ENCODE measurements around the gene DNAI7. TPM values are rescaled to one million over a fixed set of nuclear protein-coding genes. Genes with fewer than 3 reads are reported as not detected.

Gene DNAI7
- polyA plus RNA-seq, 3 donors, result not detected

DNA sequence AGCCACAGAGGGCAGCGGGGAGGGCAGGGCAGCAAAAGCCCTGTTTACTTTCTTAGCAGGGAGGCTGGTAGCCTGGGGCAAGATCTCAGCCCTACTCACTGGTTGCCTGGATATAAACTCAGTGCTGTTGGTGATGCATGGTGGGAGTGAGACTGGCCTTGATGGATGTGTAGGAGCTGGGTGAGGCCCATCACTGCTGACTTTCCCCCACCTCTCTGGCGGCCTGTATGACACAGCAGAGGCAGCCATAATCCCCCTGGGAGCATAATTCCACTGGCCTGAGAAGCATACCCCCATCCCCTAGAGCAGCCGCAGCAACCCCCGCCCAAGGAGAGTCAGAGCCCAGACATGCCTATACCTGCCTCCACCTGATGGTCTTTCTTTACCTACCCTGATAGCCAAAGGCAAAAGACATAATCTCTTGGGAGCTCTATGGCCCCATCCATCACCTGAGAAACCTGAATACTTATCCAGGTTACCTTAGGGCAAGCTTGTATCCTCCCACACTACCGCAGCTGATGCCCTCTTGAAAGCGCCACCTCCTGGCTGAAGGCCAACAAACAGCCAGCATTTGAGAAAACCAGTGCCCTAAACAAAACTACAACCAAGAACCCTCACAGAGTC, 59.3 kb downstream of the DNAI7 start:
- 74% methylated on average over 5 of the region's 6 CpGs for WGBS (ENCODE audit: insufficient coverage)
- H3K4me3 Mint-ChIP-seq, result no peak overlapping the region
- H3K4me1 ChIP-seq (ENCODE audit: control insufficient read depth in 1 of 2, insufficient read depth in 2 of 2, low read length in 2 of 2), result no peaks in the 10 kb centered on the region
- no peaks in the 10 kb centered on the region for H4K20me1 ChIP-seq (ENCODE audit: insufficient read depth, low read length)
- no peaks in the 10 kb centered on the region for H3K9me3 ChIP-seq (replicated peaks in 1 of 2; ENCODE audit: control insufficient read depth in 1 of 2, insufficient read depth in 1 of 2, low read length in 2 of 2)
- no peak for DNase-seq
- H3K9ac ChIP-seq (ENCODE audit: insufficient read depth, low read length, poor library complexity, severe bottlenecking), result no peak overlapping the region
- intact Hi-C loops (cut with micrococcal nuclease), result no loop called here
- H2AFZ ChIP-seq (ENCODE audit: insufficient read depth, low read depth, low read length, poor library complexity, severe bottlenecking), result no peak overlapping the region
- no peaks in the 10 kb centered on the region for H3K36me3 Mint-ChIP-seq
- TF ChIP-seq, protein P1, sequence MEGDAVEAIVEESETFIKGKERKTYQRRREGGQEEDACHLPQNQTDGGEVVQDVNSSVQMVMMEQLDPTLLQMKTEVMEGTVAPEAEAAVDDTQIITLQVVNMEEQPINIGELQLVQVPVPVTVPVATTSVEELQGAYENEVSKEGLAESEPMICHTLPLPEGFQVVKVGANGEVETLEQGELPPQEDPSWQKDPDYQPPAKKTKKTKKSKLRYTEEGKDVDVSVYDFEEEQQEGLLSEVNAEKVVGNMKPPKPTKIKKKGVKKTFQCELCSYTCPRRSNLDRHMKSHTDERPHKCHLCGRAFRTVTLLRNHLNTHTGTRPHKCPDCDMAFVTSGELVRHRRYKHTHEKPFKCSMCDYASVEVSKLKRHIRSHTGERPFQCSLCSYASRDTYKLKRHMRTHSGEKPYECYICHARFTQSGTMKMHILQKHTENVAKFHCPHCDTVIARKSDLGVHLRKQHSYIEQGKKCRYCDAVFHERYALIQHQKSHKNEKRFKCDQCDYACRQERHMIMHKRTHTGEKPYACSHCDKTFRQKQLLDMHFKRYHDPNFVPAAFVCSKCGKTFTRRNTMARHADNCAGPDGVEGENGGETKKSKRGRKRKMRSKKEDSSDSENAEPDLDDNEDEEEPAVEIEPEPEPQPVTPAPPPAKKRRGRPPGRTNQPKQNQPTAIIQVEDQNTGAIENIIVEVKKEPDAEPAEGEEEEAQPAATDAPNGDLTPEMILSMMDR (IDR thresholded peaks at IDR 0.05), result no peak
- H3K4me2 ChIP-seq (replicated peaks; ENCODE audit: extremely low read depth, low read length, poor library complexity, severe bottlenecking), result no peak overlapping the region
- H3K79me2 ChIP-seq (ENCODE audit: insufficient read depth, low read length), result no peaks in the 10 kb centered on the region
- H3K27me3 Mint-ChIP-seq (ENCODE audit: low read depth in 3 of 3), result peaks cover 0 to 4% (median 0%) of the 10 kb centered on the region in 3 donors
- H3K27ac Mint-ChIP-seq, result no peak overlapping the region
- no peaks in the 10 kb centered on the region for H3K4me1 Mint-ChIP-seq
- H3K9me3 Mint-ChIP-seq, result peaks cover 0 to 13% (median 4%) of the 10 kb centered on the region in 7 donors
- no peak overlapping the region for H3K4me3 ChIP-seq (replicated peaks in 1 of 3; ENCODE audit: low read depth in 2 of 3, low read length in 3 of 3)
- H3K27ac ChIP-seq (ENCODE audit: low read depth in 1 of 2, low read length in 2 of 2), result no peak overlapping the region
- no peaks in the 10 kb centered on the region for H3K36me3 ChIP-seq (replicated peaks in 1 of 2; ENCODE audit: control insufficient read depth in 1 of 2, insufficient read depth in 2 of 2, low read length in 2 of 2)
- no peaks in the 10 kb centered on the region for H3K27me3 ChIP-seq (ENCODE audit: control insufficient read depth in 2 of 2, insufficient read depth in 2 of 2, low read length in 2 of 2)

- Mint-ChIP-seq H3K36me3 (no peaks in the 10 kb centered on the region), H3K4me3 (no peak overlapping the region), H3K27me3 (ENCODE audit: low read depth in 3 of 3) (no peaks in the 10 kb centered on the region), H3K27ac (peak overlapping the region in 1 of 7 donors; percentile 37), H3K4me1 (no peaks in the 10 kb centered on the region), H3K9me3 (peaks cover 0 to under 1% (median 0%) of the 10 kb centered on the region in 7 donors)
- no CpG with 5 or more reads among the region's 2 CpGs for WGBS (ENCODE audit: insufficient coverage)
- TF ChIP-seq, protein P1 (IDR thresholded peaks at IDR 0.05), result no peak
- Histone ChIP-seq H3K27ac (ENCODE audit: low read depth in 1 of 2, low read length in 2 of 2) (no peak overlapping the region), H4K20me1 (ENCODE audit: insufficient read depth, low read length) (no peaks in the 10 kb centered on the region), H3K79me2 (ENCODE audit: insufficient read depth, low read length) (no peaks in the 10 kb centered on the region), H3K9ac (ENCODE audit: insufficient read depth, low read length, poor library complexity, severe bottlenecking) (no peak overlapping the region), H3K4me1 (ENCODE audit: control insufficient read depth in 1 of 2, insufficient read depth in 2 of 2, low read length in 2 of 2) (no peaks in the 10 kb centered on the region), H2AFZ (ENCODE audit: insufficient read depth, low read depth, low read length, poor library complexity, severe bottlenecking) (no peak overlapping the region), H3K27me3 (ENCODE audit: control insufficient read depth in 2 of 2, insufficient read depth in 2 of 2, low read length in 2 of 2) (no peaks in the 10 kb centered on the region), H3K36me3 (replicated peaks in 1 of 2; ENCODE audit: control insufficient read depth in 1 of 2, insufficient read depth in 2 of 2, low read length in 2 of 2) (no peaks in the 10 kb centered on the region), H3K4me2 (replicated peaks; ENCODE audit: extremely low read depth, low read length, poor library complexity, severe bottlenecking) (no peak overlapping the region), H3K4me3 (replicated peaks in 1 of 3; ENCODE audit: low read depth in 2 of 3, low read length in 3 of 3) (no peak overlapping the region), H3K9me3 (replicated peaks in 1 of 2; ENCODE audit: control insufficient read depth in 1 of 2, insufficient read depth in 1 of 2, low read length in 2 of 2) (no peaks in the 10 kb centered on the region)
- no peak for DNase-seq
- intact Hi-C loops (cut with micrococcal nuclease), result loop anchor here (2.0 to 5.0 kb wide), 2 partner anchors 134 to 140 kb away; no protein-coding TSS in a partner anchor
Observed at GRCh38 chr12:25131270-25131669, 63.7 kb downstream of the DNAI7 start.

All from CD14-positive monocyte (primary cell).